ENCODE measurements around the gene KRTAP4-11. TPM values are rescaled to one million over a fixed set of nuclear protein-coding genes. Genes with fewer than 3 reads are reported as not detected.
"Not testable (repeated sequence)": the region's sequence is repeated elsewhere in the genome, so short reads cannot be mapped to it uniquely, and the experiment has no call there.

Gene KRTAP4-11
- total and polyA plus RNA-seq, 3 donors from 2014 or later = not detected

- WGBS, 2 donors = 88 to 92% methylated on average over 2 of the region's 2 CpGs
These were observed 3.6 kb upstream of the KRTAP4-11 start for GRCh38 chr17:41121742-41122141.

GRCh38 chr17:41119696-41120690, 1.8 kb upstream of the KRTAP4-11 start:
- intact Hi-C loops (cut with DNase I; ENCODE audit: low total_unique reads); H3K4me1 ChIP-seq; H3K4me3 ChIP-seq; H3K36me3 ChIP-seq (ENCODE audit: low read depth, missing control alignments); H3K9me3 ChIP-seq; H3K27me3 ChIP-seq; H3K27ac ChIP-seq; DNase-seq: not testable (repeated sequence)
- WGBS, 2 donors = 67 to 71% methylated on average over 11 of the region's 11 CpGs

More at GRCh38 chr17:41121742-41122141, 3.6 kb upstream of the KRTAP4-11 start:
- no peaks in the 10 kb centered on the region for H3K36me3 ChIP-seq (ENCODE audit: low read depth, missing control alignments)
- intact Hi-C loops (cut with DNase I; ENCODE audit: low total_unique reads) = no loop called here
- TF ChIP-seq POLR2A (IDR thresholded peaks at IDR 0.05) = no peak
- TF ChIP-seq, protein P1, sequence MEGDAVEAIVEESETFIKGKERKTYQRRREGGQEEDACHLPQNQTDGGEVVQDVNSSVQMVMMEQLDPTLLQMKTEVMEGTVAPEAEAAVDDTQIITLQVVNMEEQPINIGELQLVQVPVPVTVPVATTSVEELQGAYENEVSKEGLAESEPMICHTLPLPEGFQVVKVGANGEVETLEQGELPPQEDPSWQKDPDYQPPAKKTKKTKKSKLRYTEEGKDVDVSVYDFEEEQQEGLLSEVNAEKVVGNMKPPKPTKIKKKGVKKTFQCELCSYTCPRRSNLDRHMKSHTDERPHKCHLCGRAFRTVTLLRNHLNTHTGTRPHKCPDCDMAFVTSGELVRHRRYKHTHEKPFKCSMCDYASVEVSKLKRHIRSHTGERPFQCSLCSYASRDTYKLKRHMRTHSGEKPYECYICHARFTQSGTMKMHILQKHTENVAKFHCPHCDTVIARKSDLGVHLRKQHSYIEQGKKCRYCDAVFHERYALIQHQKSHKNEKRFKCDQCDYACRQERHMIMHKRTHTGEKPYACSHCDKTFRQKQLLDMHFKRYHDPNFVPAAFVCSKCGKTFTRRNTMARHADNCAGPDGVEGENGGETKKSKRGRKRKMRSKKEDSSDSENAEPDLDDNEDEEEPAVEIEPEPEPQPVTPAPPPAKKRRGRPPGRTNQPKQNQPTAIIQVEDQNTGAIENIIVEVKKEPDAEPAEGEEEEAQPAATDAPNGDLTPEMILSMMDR (IDR thresholded peaks at IDR 0.05) = no peak
- no peaks in the 10 kb centered on the region for H3K4me1 ChIP-seq
- H3K27me3 ChIP-seq = no peaks in the 10 kb centered on the region
- no peak overlapping the region for H3K4me3 ChIP-seq
- no peak overlapping the region for H3K27ac ChIP-seq
- H3K9me3 ChIP-seq = no peaks in the 10 kb centered on the region
- DNase-seq = no peak

DNA sequence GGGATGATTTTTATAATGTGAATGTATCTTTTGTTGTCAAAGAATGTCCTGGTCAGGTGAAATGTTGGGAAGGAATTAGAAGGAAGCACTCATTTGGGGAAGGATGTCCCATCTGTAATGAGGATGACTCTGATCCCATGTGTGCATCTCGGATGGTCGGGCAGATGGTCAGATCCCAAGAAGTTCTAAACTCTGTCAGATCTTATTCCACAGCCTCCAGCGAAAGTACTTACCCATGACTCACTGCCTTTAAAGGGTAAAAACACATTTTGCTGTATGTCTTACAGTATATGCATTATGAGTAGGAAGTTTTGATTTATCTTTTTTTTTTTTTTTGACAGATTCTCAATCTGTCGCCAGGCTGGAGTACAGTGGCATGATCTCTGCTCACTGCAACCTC, 548 bp upstream of the KRTAP4-11 start:
- H3K36me3 ChIP-seq (ENCODE audit: low read depth, missing control alignments) = no peaks in the 10 kb centered on the region
- TF ChIP-seq POLR2A (IDR thresholded peaks at IDR 0.05) = no peak
- TF ChIP-seq, protein P1 (IDR thresholded peaks at IDR 0.05) = no peak
- WGBS, 2 donors = 93% methylated on average over 4 of the region's 4 CpGs
- no peaks in the 10 kb centered on the region for H3K4me1 ChIP-seq
- no peaks in the 10 kb centered on the region for H3K27me3 ChIP-seq
- DNase-seq = no peak
- no peak overlapping the region for H3K4me3 ChIP-seq
- intact Hi-C loops (cut with DNase I; ENCODE audit: low total_unique reads) = no loop called here
- H3K9me3 ChIP-seq = no peaks in the 10 kb centered on the region
- H3K27ac ChIP-seq = no peak overlapping the region

GRCh38 chr17:41116297-41116696, 1.9 kb downstream of the KRTAP4-11 start:
- TF ChIP-seq POLR2A (IDR thresholded peaks at IDR 0.05) = no peak
- TF ChIP-seq, protein P1 (IDR thresholded peaks at IDR 0.05) = no peak
- no peaks in the 10 kb centered on the region for H3K36me3 ChIP-seq (ENCODE audit: low read depth, missing control alignments)
- no peak overlapping the region for H3K4me3 ChIP-seq
- 76 to 78% methylated on average over 5 of the region's 5 CpGs for WGBS, 2 donors
- DNase-seq = no peak
- no peak overlapping the region for H3K27ac ChIP-seq
- H3K9me3 ChIP-seq = no peaks in the 10 kb centered on the region
- no peaks in the 10 kb centered on the region for H3K4me1 ChIP-seq
- intact Hi-C loops (cut with DNase I; ENCODE audit: low total_unique reads) = no loop called here
- no peaks in the 10 kb centered on the region for H3K27me3 ChIP-seq

GRCh38 chr17:41111151-41111885, 6.9 kb downstream of the KRTAP4-11 start:
- Histone ChIP-seq H3K4me3 (no peak overlapping the region), H3K36me3 (ENCODE audit: low read depth, missing control alignments) (no peaks in the 10 kb centered on the region), H3K4me1 (no peaks in the 10 kb centered on the region), H3K27ac (no peak overlapping the region), H3K9me3 (no peaks in the 10 kb centered on the region), H3K27me3 (no peaks in the 10 kb centered on the region)
- DNase-seq = no peak
- TF ChIP-seq, protein P1 (IDR thresholded peaks at IDR 0.05) = no peak
- no peak for TF ChIP-seq POLR2A (IDR thresholded peaks at IDR 0.05)
- intact Hi-C loops (cut with DNase I; ENCODE audit: low total_unique reads) = no loop called here
- 78 to 85% methylated on average over 2 of the region's 2 CpGs for WGBS, 2 donors

DNA sequence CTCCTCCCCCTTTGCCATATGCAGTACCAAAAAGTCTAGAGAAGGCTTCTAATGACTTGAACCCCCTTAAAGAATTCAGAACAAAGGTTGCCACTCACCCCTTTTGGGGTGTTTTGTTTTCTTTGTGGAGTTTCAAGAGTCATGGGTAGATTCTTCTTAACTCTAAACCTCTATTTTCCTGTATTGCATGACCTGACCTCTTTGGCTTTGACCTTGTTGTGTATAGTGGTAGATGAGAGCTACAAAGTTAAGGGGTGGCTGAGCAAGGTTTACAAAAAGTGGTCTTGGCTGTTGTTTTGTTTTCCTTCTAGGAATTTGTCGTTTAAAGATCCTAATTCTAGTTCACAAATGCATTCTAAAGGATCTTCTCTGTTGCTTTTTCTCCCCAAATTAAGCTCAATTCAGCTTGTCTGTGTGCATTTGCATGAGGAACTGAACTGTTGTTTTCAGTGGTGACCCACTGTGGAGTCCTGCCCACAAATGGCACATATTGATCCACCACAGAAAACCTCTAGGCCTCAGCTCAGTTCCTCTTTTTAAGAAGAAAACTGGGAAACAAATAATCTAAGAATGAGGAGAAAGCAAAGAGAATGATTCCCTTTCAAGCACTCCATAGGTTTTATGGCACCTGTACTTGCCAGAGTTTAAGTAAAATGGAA, 9.3 kb downstream of the KRTAP4-11 start:
- H3K27me3 ChIP-seq; H3K4me3 ChIP-seq; H3K9me3 ChIP-seq; H3K4me1 ChIP-seq; intact Hi-C loops (cut with DNase I; ENCODE audit: low total_unique reads); H3K27ac ChIP-seq; H3K36me3 ChIP-seq (ENCODE audit: low read depth, missing control alignments); DNase-seq: not testable (repeated sequence)
- WGBS, 2 donors = 4 to 48% methylated on average over 1 of the region's 1 CpG
